Adrenal gland (tissue), 19 donors: ENCODE results near the gene BPNT1. TPM values are rescaled to one million over a fixed set of nuclear protein-coding genes. Genes with fewer than 3 reads are reported as not detected.

Source experiments
- DNase-seq, 7 donors: peaks; one replicate each; pipeline ENCODE4 v3.0.0-alpha.2; 2019 to 2020
- H3K27ac ChIP-seq, 5 donors: fragments of 200-600 bp; sonication (generic) in 4 of 5; 1 replicate in 3 of 5; 2 replicates in 2 of 5; pipeline versions ENCODE4 v1.5.1 to v1.8.0; 2016 to 2020; ENCODE audit warnings: mild to moderate bottlenecking in 1 of 5
- H3K27me3 ChIP-seq: fragments of 200-600 bp; 2 replicates; pipeline ENCODE4 v1.8.0; 2021
- H3K36me3 ChIP-seq, 2 donors: fragments of 200-600 bp; replicated peaks in 1 of 2; 1 replicate in 1 of 2; 2 replicates in 1 of 2; pipeline versions ENCODE4 v1.5.1 to v1.8.0; 2018 to 2022
- H3K4me1 ChIP-seq, 2 donors: fragments of 200-600 bp; replicated peaks in 1 of 2; 1 replicate in 1 of 2; 2 replicates in 1 of 2; pipeline versions ENCODE4 v1.5.1 to v1.8.0; 2018 to 2021
- H3K4me3 ChIP-seq, 4 donors: fragments of 200-600 bp; sonication (generic) in 3 of 4; one replicate each; pipeline ENCODE4 v1.5.1; 2016 to 2018
- H3K9me3 ChIP-seq, 3 donors: fragments of 200-600 bp; sonication (generic) in 1 of 3; replicated peaks in 1 of 3; 1 replicate in 2 of 3; 2 replicates in 1 of 3; pipeline versions ENCODE4 v1.5.1 to v1.8.0; 2016 to 2021
- POLR2A ChIP-seq, 2 donors: fragments of 450-650 bp; IDR thresholded peaks; one replicate each; pipeline ENCODE4 v1.6.1; 2017; ENCODE audit warnings: antibody characterized with exemption in 2 of 2, mild to moderate bottlenecking in 2 of 2, moderate library complexity in 1 of 2
- WGBS, 4 donors: extraction: QIAGEN DNeasy Blood & Tissue Kit in 2 of 4; methylation state at CpG; one replicate each; pipeline versions ENCODE4 v1.1.5 to v1.1.7; 2013 to 2017; 5-methylcytosine and 5-hydroxymethylcytosine counted together
- intact Hi-C, 2 donors: fragments of 100-400 bp; cut with DNase I; formaldehyde crosslinking; loops; one replicate each; pipeline versions ENCODE4 v1.14.1 to v1.15.0; 2022 to 2023
- long read RNA-seq, 10 donors: library from polyadenylated mRNA in 3 of 10; unstranded in 2 of 10; stranded (forward) in 1 of 10; transcript quantifications; one replicate each; pipeline ENCODE4 v2.0.0 and lab custom pipeline, GENCODE V29; 2021 to 2026
- polyA plus RNA-seq, 3 donors: library from polyadenylated mRNA; stranded (reverse); fragments of 200-250 nt in 2 of 3; fragments of 350-450 nt in 1 of 3; fragmentation: Illumina TruSeq in 1 of 3; extraction: RNeasy Lipid Tissue Mini Kit (QIAGEN cat#74804) in 1 of 3; gene quantifications; one replicate each; pipeline ENCODE4 v1.2.3, GENCODE V29; 2013 to 2014
- total RNA-seq, 9 donors: library from RNA; depleted of rRNA in 4 of 9; stranded (reverse); fragments of >200 nt in 4 of 9; fragments of 120-200 nt in 1 of 9; fragmentation: NEBNext Ultra II Directional in 1 of 9; extraction: Animal tissue kit (Norgen Biotek cat#: 25700) in 1 of 9; gene quantifications; one replicate each; pipeline versions ENCODE4 v1.1.0 to v1.2.4, GENCODE V29; 2013 to 2023
- TF ChIP-seq, protein P1 (sequence below), 6 experiments: fragments of 450-650 bp in 4 of 6; fragments of 200-600 bp in 2 of 6; sonication (generic) in 1 of 6; IDR thresholded peaks; 1 replicate in 5 of 6; 2 replicates in 1 of 6; pipeline versions ENCODE4 v1.5.1 to v1.8.0; 2016 to 2021; ENCODE audit warnings: antibody characterized with exemption in 6 of 6, mild to moderate bottlenecking in 2 of 6, moderate library complexity in 1 of 6
- donor health status: healthy with polysubstance abuse.
- donor health status: Bipolar disorder and iron deficiency.
- donor health status: DM: yes; HTN: yes; CAD: no.
- donor health status: DM: no; HTN: no; CAD: no.
- donor health status: DM: no; HTN: no; CAD: no.
- donor health status: DM: yes; HTN: yes; CAD: no.

BPNT1 gene, protein sequence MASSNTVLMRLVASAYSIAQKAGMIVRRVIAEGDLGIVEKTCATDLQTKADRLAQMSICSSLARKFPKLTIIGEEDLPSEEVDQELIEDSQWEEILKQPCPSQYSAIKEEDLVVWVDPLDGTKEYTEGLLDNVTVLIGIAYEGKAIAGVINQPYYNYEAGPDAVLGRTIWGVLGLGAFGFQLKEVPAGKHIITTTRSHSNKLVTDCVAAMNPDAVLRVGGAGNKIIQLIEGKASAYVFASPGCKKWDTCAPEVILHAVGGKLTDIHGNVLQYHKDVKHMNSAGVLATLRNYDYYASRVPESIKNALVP
- total RNA-seq (10 to 100 TPM; 16.5 to 40.7 (median 29.2) TPM), polyA plus RNA-seq (10 to 100 TPM in 1 of 3 donors, 1 to 10 TPM in 2; 9.0 to 39.4 (median 9.6) TPM)
- long read RNA-seq, donor 1, transcript BPNT1-201 (9 exons, 2,465 nt): major isoform, 6 of 6 reads
- long read RNA-seq, donor 1, partial matches to known transcripts: 0 of 6 reads
- long read RNA-seq, donor 1, other reads (novel, unspliced or antisense): 0 of 6 reads
- long read RNA-seq, donor 2, partial matches to known transcripts: 0 of 4 reads
- long read RNA-seq, donor 2, other reads (novel, unspliced or antisense): 0 of 4 reads
- long read RNA-seq, donor 3, partial matches to known transcripts: 0 of 3 reads
- long read RNA-seq, donor 3, other reads (novel, unspliced or antisense): 0 of 3 reads
- long read RNA-seq, donor 4, transcript BPNT1-201 (9 exons, 2,465 nt): major isoform, 18 of 26 reads
- long read RNA-seq, donor 4, partial matches to known transcripts: 1 of 26 reads
- long read RNA-seq, donor 4, other reads (novel, unspliced or antisense): 5 of 26 reads
- long read RNA-seq, donor 5, transcript BPNT1-201 (9 exons, 2,465 nt): major isoform, 28 of 41 reads
- long read RNA-seq, donor 5, partial matches to known transcripts: 1 of 41 reads
- long read RNA-seq, donor 5, other reads (novel, unspliced or antisense): 11 of 41 reads
- long read RNA-seq, donor 6, partial matches to known transcripts: 0 of 7 reads
- long read RNA-seq, donor 6, other reads (novel, unspliced or antisense): 3 of 7 reads
- long read RNA-seq, donor 7, partial matches to known transcripts: 140 of 142 reads
- long read RNA-seq, donor 7, other reads (novel, unspliced or antisense): 0 of 142 reads
- long read RNA-seq, donor 8, transcript BPNT1-201 (9 exons, 2,465 nt): major isoform, 12 of 21 reads
- long read RNA-seq, donor 8, partial matches to known transcripts: 8 of 21 reads
- long read RNA-seq, donor 8, other reads (novel, unspliced or antisense): 0 of 21 reads
- long read RNA-seq, donor 9, transcript BPNT1-201 (9 exons, 2,465 nt): major isoform, 5 of 6 reads
- long read RNA-seq, donor 9, partial matches to known transcripts: 0 of 6 reads
- long read RNA-seq, donor 9, other reads (novel, unspliced or antisense): 0 of 6 reads
- long read RNA-seq, donor 10, partial matches to known transcripts: 177 of 178 reads
- long read RNA-seq, donor 10, other reads (novel, unspliced or antisense): 0 of 178 reads

DNA sequence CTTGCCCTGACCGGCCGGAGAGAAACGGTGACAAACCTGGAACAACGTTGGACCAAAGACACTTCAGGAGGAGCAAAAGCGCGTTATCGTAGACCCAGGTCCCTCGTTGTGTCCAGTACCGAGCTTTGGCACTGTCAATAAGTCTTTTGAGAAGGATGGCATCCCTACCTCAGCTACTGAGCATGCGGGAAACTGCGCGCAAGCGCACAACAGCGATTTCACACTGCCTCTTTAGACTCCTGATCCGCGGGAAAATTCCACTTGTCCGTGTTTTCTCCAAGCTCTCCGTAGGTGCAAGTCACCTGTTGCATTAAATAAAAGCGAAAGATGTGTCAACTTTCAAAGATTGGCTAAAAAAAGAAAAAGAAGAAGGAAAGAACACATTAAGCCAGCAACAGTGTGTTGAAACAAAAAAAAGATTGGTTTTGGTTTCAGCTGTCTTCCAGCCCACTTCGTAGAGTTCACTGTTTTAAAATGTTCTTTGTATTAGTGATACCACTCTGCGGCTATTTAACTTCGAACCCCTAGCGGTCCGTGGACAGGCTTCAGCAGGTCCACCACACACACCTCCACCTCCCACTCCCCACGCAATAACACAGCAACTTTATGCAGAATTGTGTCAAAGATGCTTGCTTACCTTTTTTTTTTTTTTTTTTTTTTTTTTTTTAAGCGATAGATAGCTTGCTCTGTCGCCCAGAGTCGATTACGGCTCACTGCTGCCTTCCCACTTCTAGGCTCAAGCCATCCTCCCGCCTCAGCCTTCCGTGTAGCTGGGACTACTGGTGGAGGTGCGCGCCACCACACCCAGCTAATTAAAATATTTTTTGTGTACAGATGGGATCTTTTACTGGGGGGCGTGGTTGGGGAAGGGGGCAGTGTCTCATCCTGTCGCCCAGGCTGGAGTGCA is at the start of gene BPNT1:
Gene BPNT1 (minus strand): TSS at position 139 of the 907 bp plus-strand sequence. CDS start 9,942 bp downstream, outside the sequence.
- H3K4me3 ChIP-seq: peak within 1 kb of the TSS in 3 of 4 donors; percentile 23 to 70 (median 35)
- H3K27me3 ChIP-seq: no peaks in the 10 kb centered on the region
- intact Hi-C loops: loop anchor here in 1 of 2 donors (10.0 kb wide), 1 partner anchor 45 kb away; the partner anchor contains the start of gene EPRS1
- peaks cover 12 to 16% of the 10 kb centered on the region in 2 donors for H3K4me1 ChIP-seq
- H3K9me3 ChIP-seq: no peaks in the 10 kb centered on the region
- H3K36me3 ChIP-seq: no peaks in the 10 kb centered on the region
- DNase-seq: peak; percentile 95 to 99 (median 97)
- H3K27ac ChIP-seq: peak within 1 kb of the TSS in 3 of 5 donors; percentile 31 to 50 (median 47)
- peak; percentile 65 to 94 for TF ChIP-seq POLR2A (IDR thresholded peaks at IDR 0.05)
- TF ChIP-seq, protein P1, sequence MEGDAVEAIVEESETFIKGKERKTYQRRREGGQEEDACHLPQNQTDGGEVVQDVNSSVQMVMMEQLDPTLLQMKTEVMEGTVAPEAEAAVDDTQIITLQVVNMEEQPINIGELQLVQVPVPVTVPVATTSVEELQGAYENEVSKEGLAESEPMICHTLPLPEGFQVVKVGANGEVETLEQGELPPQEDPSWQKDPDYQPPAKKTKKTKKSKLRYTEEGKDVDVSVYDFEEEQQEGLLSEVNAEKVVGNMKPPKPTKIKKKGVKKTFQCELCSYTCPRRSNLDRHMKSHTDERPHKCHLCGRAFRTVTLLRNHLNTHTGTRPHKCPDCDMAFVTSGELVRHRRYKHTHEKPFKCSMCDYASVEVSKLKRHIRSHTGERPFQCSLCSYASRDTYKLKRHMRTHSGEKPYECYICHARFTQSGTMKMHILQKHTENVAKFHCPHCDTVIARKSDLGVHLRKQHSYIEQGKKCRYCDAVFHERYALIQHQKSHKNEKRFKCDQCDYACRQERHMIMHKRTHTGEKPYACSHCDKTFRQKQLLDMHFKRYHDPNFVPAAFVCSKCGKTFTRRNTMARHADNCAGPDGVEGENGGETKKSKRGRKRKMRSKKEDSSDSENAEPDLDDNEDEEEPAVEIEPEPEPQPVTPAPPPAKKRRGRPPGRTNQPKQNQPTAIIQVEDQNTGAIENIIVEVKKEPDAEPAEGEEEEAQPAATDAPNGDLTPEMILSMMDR (IDR thresholded peaks at IDR 0.05): peak in 2 of 6 experiments; percentile 12 to 13
- WGBS, 4 donors: 5 to 7% (median 6%) methylated on average over 34 to 35 of the region's 35 CpGs

DNA sequence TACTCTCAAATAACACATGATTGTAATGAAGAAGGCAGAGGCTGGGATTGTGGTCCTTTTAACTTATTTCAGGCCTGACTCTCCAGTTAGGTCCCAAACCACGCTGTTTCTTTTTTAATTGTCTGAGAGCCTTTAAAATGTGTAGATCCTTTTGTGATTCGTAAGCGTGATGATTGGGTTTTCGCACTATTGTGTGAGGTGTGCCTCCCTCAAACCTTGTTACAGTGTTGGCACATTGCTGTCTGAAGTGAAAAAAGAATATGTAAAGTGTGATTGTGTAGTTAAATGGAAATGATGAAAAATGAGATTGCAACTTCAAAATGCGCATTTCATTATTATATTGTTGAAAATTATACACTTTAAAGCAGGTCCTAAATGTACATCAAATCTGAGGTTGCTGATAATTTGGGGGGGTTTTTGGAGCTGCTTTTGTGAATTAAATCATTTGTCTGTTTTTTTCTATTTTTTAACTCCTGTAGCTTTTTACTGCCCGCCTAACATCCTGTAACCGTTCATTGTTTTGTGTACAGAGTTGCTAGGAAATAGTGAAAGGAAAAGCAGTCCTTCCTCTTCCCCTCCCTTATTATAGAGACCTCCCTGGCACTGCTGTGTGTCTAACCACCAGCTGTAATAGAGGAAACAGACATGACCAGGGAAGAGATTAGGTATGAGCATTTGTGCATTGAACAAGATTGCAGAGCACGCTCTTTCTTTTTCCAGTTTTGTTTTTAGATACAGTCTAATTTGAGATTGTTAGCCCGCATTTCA is 47.6 kb upstream of the BPNT1 start:
- intact Hi-C loops: no loop called here
- no peak overlapping the region for H3K27ac ChIP-seq
- no peaks in the 10 kb centered on the region for H3K9me3 ChIP-seq
- no peaks in the 10 kb centered on the region for H3K27me3 ChIP-seq
- H3K4me3 ChIP-seq: no peak overlapping the region
- WGBS, 4 donors: 76 to 82% (median 76%) methylated on average over 9 of the region's 9 CpGs
- peaks cover 0 to 5% of the 10 kb centered on the region in 2 donors for H3K4me1 ChIP-seq
- no peak for DNase-seq
- H3K36me3 ChIP-seq: peaks cover 0 to 55% of the 10 kb centered on the region in 2 donors
- TF ChIP-seq POLR2A (IDR thresholded peaks at IDR 0.05): no peak
- TF ChIP-seq, protein P1 (IDR thresholded peaks at IDR 0.05): no peak

DNA sequence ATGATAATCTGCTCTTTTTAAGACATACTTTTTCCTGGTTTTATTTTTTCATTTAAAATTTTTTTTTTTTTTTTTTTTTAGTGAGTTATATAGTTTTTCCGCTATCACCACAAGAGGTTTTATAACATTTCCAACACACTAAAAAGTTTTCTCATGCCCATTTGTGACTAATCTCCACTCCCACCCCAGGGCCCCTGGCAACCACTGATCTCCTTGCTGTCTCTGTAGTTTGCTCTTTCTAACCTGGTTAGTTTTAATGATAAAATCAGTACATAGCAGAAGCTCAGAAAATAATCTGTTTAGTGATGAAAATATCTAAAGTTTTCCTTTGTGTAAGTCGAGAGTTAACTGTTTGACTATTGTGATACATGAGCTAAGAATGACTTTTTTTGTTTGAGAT is 46.2 kb upstream of the BPNT1 start:
- intact Hi-C loops: no loop called here
- H3K9me3 ChIP-seq: no peaks in the 10 kb centered on the region
- H3K36me3 ChIP-seq: peaks cover 0 to 44% of the 10 kb centered on the region in 2 donors
- H3K27ac ChIP-seq: no peak overlapping the region
- H3K27me3 ChIP-seq: no peaks in the 10 kb centered on the region
- 94 to 98% (median 97%) methylated on average over 2 of the region's 2 CpGs for WGBS, 4 donors
- peaks cover 0 to 5% of the 10 kb centered on the region in 2 donors for H3K4me1 ChIP-seq
- DNase-seq: no peak
- no peak overlapping the region for H3K4me3 ChIP-seq
- TF ChIP-seq, protein P1 (IDR thresholded peaks at IDR 0.05): no peak
- no peak for TF ChIP-seq POLR2A (IDR thresholded peaks at IDR 0.05)
